Endometrial microvascular endothelial cells (primary cell): ENCODE results near the gene IGFBP7. TPM values are rescaled to one million over a fixed set of nuclear protein-coding genes. Genes with fewer than 3 reads are reported as not detected.

Experiments
- in situ Hi-C: cut with HindIII; loops from 2 replicates; pipeline ENCODE4 v1.10.0; 2017; ENCODE audit warnings: low sequenced_read_pairs, low pct_unique_long_range_greater_than_20kb; ENCODE audit errors: inconsistent ontology term
- total RNA-seq: library from RNA; depleted of rRNA; stranded (reverse); fragments of >200 nt; gene quantifications from one replicate; pipeline ENCODE4 v1.2.3, GENCODE V29; 2015; ENCODE audit errors: inconsistent ontology term

The IGFBP7 gene
- total RNA-seq, 1 donor from 2014 or later = 602 TPM

- in situ Hi-C loops = no loop called here
These were observed 26.1 kb upstream of the IGFBP7 start for GRCh38 chr4:57136281-57136680.

- in situ Hi-C loops = no loop called here
These were observed 22.6 kb upstream of the IGFBP7 start for GRCh38 chr4:57132743-57133137.

- in situ Hi-C loops = no loop called here
These were observed 21.9 kb upstream of the IGFBP7 start for GRCh38 chr4:57131849-57132742.

- in situ Hi-C loops = no loop called here
These were observed 19.3 kb upstream of the IGFBP7 start for GRCh38 chr4:57129477-57129876.

- in situ Hi-C loops = no loop called here
These were observed 17.2 kb upstream of the IGFBP7 start for GRCh38 chr4:57127361-57127760.

GRCh38 chr4:57125996-57126395, 15.8 kb upstream of the IGFBP7 start:
- in situ Hi-C loops = no loop called here

- in situ Hi-C loops = no loop called here
These were observed 14.0 kb upstream of the IGFBP7 start for GRCh38 chr4:57124145-57124544.

- in situ Hi-C loops = no loop called here
These were observed 12.8 kb upstream of the IGFBP7 start for GRCh38 chr4:57122959-57123358.

GRCh38 chr4:57119054-57119651, 9.0 kb upstream of the IGFBP7 start:
- in situ Hi-C loops = no loop called here

- in situ Hi-C loops = no loop called here
These were observed 7.3 kb upstream of the IGFBP7 start for GRCh38 chr4:57117491-57117890.

GRCh38 chr4:57116245-57116644, 6.1 kb upstream of the IGFBP7 start:
- in situ Hi-C loops = no loop called here

- in situ Hi-C loops = no loop called here
These were observed 4.8 kb upstream of the IGFBP7 start for GRCh38 chr4:57114973-57115372.

- in situ Hi-C loops = no loop called here
These were observed 3.7 kb upstream of the IGFBP7 start for GRCh38 chr4:57113870-57114269.

- in situ Hi-C loops = no loop called here
These were observed 691 bp upstream of the IGFBP7 start for GRCh38 chr4:57110640-57111511.

- in situ Hi-C loops = no loop called here
These were observed 756 bp downstream of the IGFBP7 start for GRCh38 chr4:57109411-57109846.

GRCh38 chr4:57106181-57106580, 4.0 kb downstream of the IGFBP7 start:
- in situ Hi-C loops = no loop called here

GRCh38 chr4:57104706-57105560, 5.3 kb downstream of the IGFBP7 start:
- in situ Hi-C loops = no loop called here

- in situ Hi-C loops = no loop called here
These were observed 7.1 kb downstream of the IGFBP7 start for GRCh38 chr4:57103051-57103450.
